HG02870 (cell line): ENCODE data around the gene CABP5.

ENCODE experiments used
- ATAC-seq: cut with Tn5 transposase; IDR thresholded peaks from one replicate; pipeline ENCODE4 v1.9.1; 2021; ENCODE audit warnings: mild to moderate bottlenecking, moderate library complexity; ENCODE audit not compliant: unreplicated experiment

The CABP5 gene

GRCh38 chr19:48033604-48034003 lies 10.3 kb downstream of the CABP5 start:
- no peak for ATAC-seq

DNA sequence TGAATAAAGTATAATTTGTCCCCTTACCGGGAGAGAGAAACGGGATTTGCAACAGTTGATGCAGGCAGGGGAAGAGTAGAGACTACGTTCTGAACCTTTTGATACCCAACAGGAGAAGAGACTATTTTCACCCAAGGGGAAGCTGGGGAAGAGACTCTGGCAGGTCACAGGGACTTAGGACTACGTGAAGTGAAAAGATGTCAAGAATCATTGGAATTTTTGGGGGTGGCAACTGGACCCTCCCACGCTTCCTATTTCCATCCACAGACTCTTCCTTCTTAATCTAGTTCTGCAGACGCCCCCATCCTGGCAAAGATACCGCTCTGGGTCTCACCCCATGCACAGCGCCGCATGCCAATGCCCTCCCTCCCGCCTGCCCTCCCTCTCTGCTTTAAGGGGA lies 13.8 kb downstream of the CABP5 start:
- ATAC-seq, result no peak

GRCh38 chr19:48029431-48029830 lies 14.4 kb downstream of the CABP5 start:
- ATAC-seq, result no peak

DNA sequence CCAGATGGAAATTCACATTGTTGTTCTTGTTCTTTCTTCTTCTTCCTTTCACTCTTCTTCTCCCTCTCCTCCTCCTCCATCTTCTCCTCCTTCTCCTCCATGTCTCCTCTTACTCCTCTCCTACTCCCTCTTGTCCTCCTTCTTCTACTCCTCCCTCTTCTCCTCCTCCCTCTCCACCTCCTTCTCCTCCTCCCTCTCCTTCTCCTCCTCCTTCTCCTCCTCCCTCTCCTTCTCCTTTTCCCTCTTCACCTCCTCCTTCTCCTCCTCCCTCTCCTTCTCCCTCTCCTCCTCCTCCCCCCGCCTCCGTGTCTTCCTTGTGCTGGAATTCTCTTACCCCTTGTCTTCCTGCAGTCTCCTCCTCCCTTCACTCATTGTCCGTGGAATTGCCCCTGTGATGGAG lies 18.4 kb downstream of the CABP5 start:
- ATAC-seq, result no peak

DNA sequence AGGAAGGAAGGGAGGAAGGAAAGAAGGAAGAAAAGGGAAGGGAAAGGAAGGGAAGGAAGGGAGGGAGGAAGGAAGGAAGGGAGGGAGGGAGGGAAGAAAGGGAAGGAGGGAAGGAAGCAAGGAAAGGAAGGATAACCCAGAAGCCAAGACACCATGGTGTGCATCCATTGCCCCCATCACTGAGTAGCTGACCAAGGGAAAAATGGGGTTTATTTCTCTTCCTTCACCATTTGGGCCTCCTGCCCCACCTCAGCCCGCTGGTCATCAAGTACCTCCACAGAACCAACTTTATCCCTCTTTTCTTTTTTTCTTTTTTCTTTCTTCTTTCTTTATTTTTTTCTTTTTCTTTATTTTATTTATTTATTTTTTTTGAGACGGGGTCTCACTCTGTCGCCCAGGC lies 20.4 kb downstream of the CABP5 start:
- ATAC-seq, result no peak

DNA sequence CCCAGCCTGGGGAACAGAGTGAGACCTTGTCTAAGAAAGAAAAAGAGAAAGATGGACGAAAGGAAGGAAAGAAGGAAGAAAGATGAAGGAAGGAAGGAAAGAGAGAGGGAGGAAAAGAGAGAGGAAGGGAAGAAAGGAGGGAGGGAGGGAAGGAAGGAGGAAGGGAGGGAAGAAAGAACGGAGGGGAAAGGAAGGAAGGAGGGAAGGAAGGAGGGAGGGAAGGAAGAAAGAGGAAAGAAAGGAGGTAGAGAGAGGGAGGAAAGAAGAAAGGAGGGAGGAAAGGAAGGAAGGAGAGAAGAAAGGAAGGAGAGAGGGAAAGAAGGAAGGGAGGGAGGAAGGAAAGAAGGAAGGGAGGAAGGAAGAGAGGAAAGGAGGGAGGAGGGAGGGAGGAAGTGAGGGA lies 20.9 kb downstream of the CABP5 start:
- ATAC-seq, result no peak

DNA sequence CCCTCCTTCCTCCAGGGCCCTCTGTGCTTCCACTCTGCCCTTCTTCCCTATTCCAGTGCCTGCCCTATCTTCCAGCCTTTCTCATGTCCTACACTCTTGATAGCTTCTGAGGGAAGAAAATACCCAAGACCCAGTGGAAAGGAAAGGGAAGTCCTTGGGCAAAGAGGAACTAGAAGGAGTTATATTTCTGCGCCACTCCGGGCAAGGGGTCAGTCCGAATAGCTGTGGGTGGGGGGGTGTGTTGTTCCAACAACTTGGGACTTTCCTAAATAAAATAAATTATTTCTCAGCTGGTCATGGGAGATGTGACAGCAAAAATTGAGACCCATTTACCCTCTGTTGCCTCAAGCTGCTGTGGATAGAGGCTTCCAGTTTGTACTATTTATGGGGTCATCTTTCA lies 23.2 kb downstream of the CABP5 start:
- no peak for ATAC-seq

DNA sequence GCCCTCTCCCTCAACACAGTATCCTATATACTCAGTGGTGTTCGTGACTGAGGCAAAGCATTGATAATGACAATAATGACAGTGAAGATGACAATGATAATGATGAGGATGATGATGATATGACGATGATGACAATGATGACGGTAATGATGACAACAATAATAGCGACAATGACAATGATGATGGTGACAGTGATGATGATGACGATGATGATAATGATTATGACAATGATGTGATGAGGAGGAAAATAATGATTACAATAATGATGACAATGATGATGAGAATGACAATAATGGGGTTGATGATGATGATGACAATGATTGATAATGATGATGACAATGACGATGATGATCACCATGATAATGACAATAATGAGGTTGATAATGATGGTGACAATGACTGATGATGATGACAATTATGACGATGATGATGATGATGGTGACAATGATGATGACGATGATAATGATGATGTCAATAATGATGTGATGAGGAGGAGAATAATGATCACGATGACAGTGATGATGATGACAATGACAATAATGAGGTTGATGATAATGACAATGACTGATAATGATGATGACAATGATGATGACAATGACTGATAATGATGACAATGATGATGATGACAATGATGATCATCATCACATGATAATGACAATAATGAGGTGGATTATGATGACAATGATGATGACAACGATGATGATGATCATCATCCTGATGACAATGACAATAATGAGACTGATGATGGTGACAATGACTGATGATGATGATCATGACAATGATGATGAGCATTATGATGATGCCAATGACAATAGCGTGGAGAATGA lies 32.7 kb downstream of the CABP5 start:
- ATAC-seq, result no peak

DNA sequence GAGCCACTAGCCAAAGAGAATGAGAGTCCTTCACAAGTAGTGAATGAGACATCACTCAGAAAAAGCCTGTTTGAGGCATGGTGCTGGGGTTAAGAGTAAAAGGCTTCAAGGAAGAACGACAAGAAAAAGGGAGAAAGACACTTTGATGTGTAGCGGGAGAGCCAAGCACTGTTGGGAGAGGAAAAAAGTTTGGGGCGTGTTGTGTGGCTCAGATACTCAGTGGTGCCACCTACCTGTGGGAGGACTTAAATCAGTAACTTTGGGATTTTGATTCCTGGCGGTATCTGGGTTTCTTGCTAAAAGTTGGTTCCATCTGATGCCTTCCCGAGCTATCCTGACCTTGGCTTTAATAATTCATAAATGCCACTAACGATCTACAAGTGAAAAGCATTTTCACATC lies 37.1 kb downstream of the CABP5 start:
- ATAC-seq, result no peak

DNA sequence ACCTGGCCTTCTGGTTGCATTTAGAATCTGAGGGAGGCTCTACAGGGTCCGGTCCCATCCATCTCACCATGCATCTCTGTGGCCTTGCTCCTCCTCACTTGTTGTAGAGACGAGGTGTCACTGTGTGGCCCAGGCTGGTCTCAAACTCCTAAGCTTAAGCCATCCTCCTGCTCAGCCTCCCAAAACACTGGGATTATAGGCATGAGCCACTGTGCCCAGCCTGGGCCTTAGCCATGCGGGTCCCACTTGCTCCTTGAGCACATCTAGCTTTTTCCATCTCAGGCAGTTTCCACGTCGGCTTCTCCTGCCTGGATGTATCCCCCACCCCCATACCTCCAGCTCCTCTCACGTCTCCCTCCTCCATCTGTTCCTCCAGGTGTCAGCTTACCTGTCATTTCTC lies 39.6 kb downstream of the CABP5 start:
- no peak for ATAC-seq

DNA sequence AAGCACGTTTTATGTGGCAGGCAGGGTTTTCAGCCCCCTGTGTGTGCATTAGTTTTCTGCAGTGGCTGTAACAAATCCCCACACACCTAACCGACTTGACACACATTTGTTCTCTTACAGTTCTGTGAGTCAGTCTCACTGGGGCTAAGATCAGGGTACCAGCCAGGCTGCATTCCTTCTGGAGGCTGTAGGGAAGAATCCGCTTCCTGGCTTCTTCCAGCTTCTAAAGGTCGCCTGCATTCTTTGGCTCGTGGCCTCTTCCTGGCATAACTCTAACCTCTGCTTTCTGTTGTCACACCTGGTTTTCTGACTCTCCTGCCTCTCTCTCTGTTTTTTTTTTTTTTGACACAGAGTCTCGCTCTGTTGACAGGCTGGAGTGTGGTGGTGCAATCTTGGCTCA lies 43.0 kb downstream of the CABP5 start:
- no peak for ATAC-seq

DNA sequence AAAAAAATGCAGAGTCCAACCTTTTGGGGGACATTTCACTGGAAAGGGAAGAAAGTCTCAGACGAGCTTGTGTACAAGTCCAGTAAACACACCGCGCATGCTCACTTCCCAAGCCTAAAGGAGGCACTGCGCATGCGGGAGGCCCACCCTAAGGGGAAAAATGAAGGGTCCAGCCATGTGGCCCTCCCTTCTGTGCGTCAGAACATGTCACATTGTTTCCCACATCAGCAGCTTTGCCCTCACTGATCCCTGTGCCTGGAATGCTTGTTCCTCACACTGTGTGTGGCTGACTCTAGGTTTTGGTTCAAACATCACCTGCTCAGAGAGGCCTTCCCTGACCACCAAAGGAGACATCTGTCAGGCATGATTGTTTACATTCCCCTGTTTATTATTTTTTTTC lies 45.1 kb downstream of the CABP5 start:
- no peak for ATAC-seq

GRCh38 chr19:47996230-47996727 lies 47.6 kb downstream of the CABP5 start:
- ATAC-seq, result no peak

GRCh38 chr19:47994209-47994802 lies 49.6 kb downstream of the CABP5 start, which contains the start of gene ELSPBP1:
TSS of gene ELSPBP1 (plus strand) at chr19:47994632. CDS start at chr19:48008668, 14,036 bp downstream.
- no peak for ATAC-seq

GRCh38 chr19:47992070-47992469 lies 51.8 kb downstream of the CABP5 start, which contains the start of gene BSPH1:
TSS of gene BSPH1 (minus strand) at chr19:47992170. CDS start at chr19:47992081, 89 bp downstream.
- no peak for ATAC-seq

- no peak for ATAC-seq
Measured at GRCh38 chr19:47991191-47991808, 52.6 kb downstream of the CABP5 start.
